K562 (cell line): ENCODE measurements around the gene DPP9. TPM values are rescaled to one million over a fixed set of nuclear protein-coding genes. Genes with fewer than 3 reads are reported as not detected.

Source experiments
- ATAC-seq: fragments of 200-7000 bp; cut with Tn5 transposase; 3 replicates; pipeline ENCODE4 v1.9.1; 2020; ENCODE audit warnings: moderate library complexity
- BruUV-seq: library from RNA; stranded (reverse); fragments of 400-500 nt; replicated peaks from 2 replicates; lab custom pipeline; 2021; lab: Mats Ljungman, UMichigan
- CTCF ChIA-PET: fragments of 300-600 bp; formaldehyde crosslinking; extraction: SDS; loops from one replicate; lab custom pipeline; 2021; ENCODE audit warnings: low intra/inter-chr PET ratio; lab: Yijun Ruan, JAX
- POLR2A ChIA-PET: fragments of 300-600, 350-650 bp; sonication (Branson Sonifier 250); formaldehyde crosslinking; extraction: SDS; loops from one replicate; lab custom pipeline; 2021; ENCODE audit warnings: antibody characterized with exemption, inconsistent platforms; lab: Yijun Ruan, JAX
- DNase-seq, 4 experiments: peaks; one replicate each; pipeline versions ENCODE4 v3.0.0 to v3.0.0-alpha.2; 2011 to 2018; ENCODE audit warnings: low spot score in 3 of 4, mixed read lengths in 3 of 4; ENCODE audit errors: extremely low read depth in 1 of 4
- FAIRE-seq: peaks from 2 replicates; lab custom pipeline; 2011; peaks lifted over from hg19 to GRCh38; lab: Jason Lieb, UNC
- H2AFZ ChIP-seq: 2 replicates; pipeline ENCODE4 v1.6.0; 2011; ENCODE audit warnings: low read depth, low read length, control low read depth, inconsistent platforms
- H3K27ac ChIP-seq: fragments of 200-600 bp; 3 replicates; pipeline ENCODE4 v1.8.0; 2011; ENCODE audit warnings: low read depth, mild to moderate bottlenecking, control low read depth, inconsistent platforms, low read length, moderate library complexity, mixed read lengths; ENCODE audit errors: extremely low read depth
- H3K27me3 ChIP-seq, 2 experiments: fragments of 300-600 bp in 1 of 2; 2 replicates in 1 of 2; 3 replicates in 1 of 2; pipeline versions ENCODE4 v1.6.0 to v1.8.0; 2011; ENCODE audit warnings: inconsistent platforms in 2 of 2, low read length in 2 of 2, mild to moderate bottlenecking in 1 of 2, mixed read lengths in 1 of 2, moderate library complexity in 1 of 2; ENCODE audit not compliant: control insufficient read depth in 2 of 2, insufficient read depth in 2 of 2
- H3K36me3 ChIP-seq: fragments of 300-600 bp; 3 replicates; pipeline ENCODE4 v1.8.0; 2011; ENCODE audit warnings: mild to moderate bottlenecking, low read length, inconsistent platforms; ENCODE audit not compliant: control insufficient read depth, insufficient read depth
- H3K4me1 ChIP-seq, 2 experiments: fragments of 200-600 bp in 1 of 2; replicated peaks in 1 of 2; 2 replicates in 1 of 2; 3 replicates in 1 of 2; pipeline versions ENCODE4 v1.5.1 to v1.8.0; 2011; ENCODE audit warnings: inconsistent platforms in 2 of 2, low read length in 2 of 2, mild to moderate bottlenecking in 1 of 2, mixed read lengths in 1 of 2, moderate library complexity in 1 of 2; ENCODE audit not compliant: control insufficient read depth in 2 of 2, insufficient read depth in 2 of 2
- H3K4me2 ChIP-seq: 2 replicates; pipeline ENCODE4 v1.6.1; 2011; ENCODE audit warnings: low read length, control low read depth, inconsistent platforms, mixed read lengths; ENCODE audit not compliant: insufficient read depth
- H3K4me3 ChIP-seq: fragments of 200-600 bp; sonication (generic), shearing (Covaris generic); 2 replicates; pipeline ENCODE4 v1.5.1; 2016; ENCODE audit warnings: control low read depth, inconsistent platforms
- H3K79me2 ChIP-seq: fragments of 200-600 bp; 3 replicates; pipeline ENCODE4 v1.8.0; 2011; ENCODE audit warnings: low read length, inconsistent platforms; ENCODE audit not compliant: control insufficient read depth, insufficient read depth
- H3K9ac ChIP-seq, 2 experiments: 2 replicates each; pipeline versions ENCODE4 v1.6.0 to v1.6.1; 2011; ENCODE audit warnings: low read depth in 2 of 2, low read length in 2 of 2, control low read depth in 1 of 2, inconsistent platforms in 1 of 2, mild to moderate bottlenecking in 1 of 2, mixed read lengths in 1 of 2; ENCODE audit not compliant: insufficient read depth in 1 of 2
- H3K9me1 ChIP-seq: one replicate; pipeline ENCODE4 v1.6.0; 2011; ENCODE audit warnings: inconsistent platforms, mild to moderate bottlenecking, low read length, moderate library complexity; ENCODE audit not compliant: control insufficient read depth, insufficient read depth
- H3K9me3 ChIP-seq: replicated peaks from 2 replicates; pipeline ENCODE4 v1.5.1; 2011; ENCODE audit warnings: low read depth, low read length, inconsistent platforms; ENCODE audit not compliant: control insufficient read depth, insufficient read depth
- H4K20me1 ChIP-seq: replicated peaks from 2 replicates; pipeline ENCODE4 v1.6.1; 2011; ENCODE audit warnings: low read length, inconsistent platforms, mixed read lengths; ENCODE audit not compliant: control insufficient read depth, insufficient read depth
- ARID1B ChIP-seq: fragments of 450-650 bp; IDR thresholded peaks from 2 replicates; pipeline ENCODE4 v1.6.1; 2016; ENCODE audit warnings: antibody characterized with exemption, mild to moderate bottlenecking, inconsistent platforms
- FOXK1 ChIP-seq: sonication (generic); formaldehyde crosslinking; IDR thresholded peaks from 2 replicates; pipeline ENCODE4 v1.8.0; 2022; ENCODE audit warnings: missing genetic modification reagents, mild to moderate bottlenecking, borderline replicate concordance
- FOXO4 ChIP-seq: fragments of 450-650 bp; formaldehyde crosslinking; IDR thresholded peaks from 2 replicates; pipeline ENCODE4 v1.4.0; 2020; ENCODE audit warnings: mild to moderate bottlenecking, moderate library complexity
- HDAC1 ChIP-seq, 2 experiments: fragments of 450-650 bp; IDR thresholded peaks; 2 replicates each; pipeline ENCODE4 v1.6.1; 2016 to 2017; ENCODE audit warnings: inconsistent platforms in 1 of 2, mild to moderate bottlenecking in 1 of 2, moderate library complexity in 1 of 2
- L3MBTL2 ChIP-seq: fragments of 450-650 bp; IDR thresholded peaks from 2 replicates; pipeline ENCODE4 v1.6.1; 2016; ENCODE audit warnings: mild to moderate bottlenecking, moderate library complexity
- SRSF9 ChIP-seq: fragments of 200-400 bp; formaldehyde crosslinking; IDR thresholded peaks from 2 replicates; pipeline ENCODE4 v1.6.1; 2017; ENCODE audit warnings: low read depth, low read length, borderline replicate concordance
- WHSC1 ChIP-seq: IDR thresholded peaks from one replicate; pipeline ENCODE4 v1.6.1; 2012; ENCODE audit warnings: low read length, control low read depth, inconsistent platforms
- ZNF407 ChIP-seq: fragments of 450-650 bp; IDR thresholded peaks from 2 replicates; pipeline ENCODE4 v1.6.1; 2016; ENCODE audit warnings: low read depth
- WGBS: fragments of 100-300 bp; shearing (Covaris generic); methylation state at CpG from one replicate; pipeline ENCODE4 v1.1.6; 2016; ENCODE audit warnings: low coverage, mixed read lengths; ENCODE audit not compliant: insufficient coverage; ENCODE audit errors: missing lambda C conversion rate; 5-methylcytosine and 5-hydroxymethylcytosine counted together
- in situ Hi-C: fragments of 300-500 bp; cut with MboI; formaldehyde crosslinking; loops from 4 replicates; pipeline ENCODE4 v1.15.0; 2018; ENCODE audit warnings: inconsistent platforms, mixed read lengths
- intact Hi-C: fragments of 100-400 bp; cut with micrococcal nuclease; formaldehyde crosslinking; loops from 2 replicates; pipeline ENCODE4 v1.14.2; 2022
- polyA plus RNA-seq, 8 experiments: library from polyadenylated mRNA; depleted of rRNA in 4 of 8; stranded (reverse) in 5 of 8; unstranded in 3 of 8; fragments of >200 nt; fragmentation: Nextera tagmentation in 2 of 8; fragmentation: Illumina TruSeq in 1 of 8; extraction: Ambion mirVana in 2 of 8; extraction: Trizol in 1 of 8; gene quantifications; 2 replicates each; pipeline versions ENCODE4 v1.2.1 to v1.2.3, GENCODE V29; 2011 to 2014; ENCODE audit warnings: inconsistent platforms in 1 of 8, missing spikeins in 1 of 8
- total RNA-seq, 7 experiments: library from RNA; depleted of rRNA in 6 of 7; stranded (reverse); fragments of >200 nt in 6 of 7; fragmentation: Illumina TruSeq in 2 of 7; extraction: Trizol in 2 of 7; gene quantifications; 2 replicates each; pipeline versions ENCODE4 v1.2.1 to v1.2.3, GENCODE V29; 2011 to 2021; ENCODE audit warnings: low replicate concordance in 1 of 7
- TF ChIP-seq, protein P1 (sequence below): fragments of 250-450 bp; sonication (Bioruptor Pico); IDR thresholded peaks from 2 replicates; pipeline ENCODE4 v1.5.0; 2021

Gene DPP9
- total and polyA plus RNA-seq, 9 of the 15 experiments (the other 6 are each of a cell fraction or from before 2014, with no cell fraction given): 0.90 to 66.7 (median 24.5) TPM

DNA sequence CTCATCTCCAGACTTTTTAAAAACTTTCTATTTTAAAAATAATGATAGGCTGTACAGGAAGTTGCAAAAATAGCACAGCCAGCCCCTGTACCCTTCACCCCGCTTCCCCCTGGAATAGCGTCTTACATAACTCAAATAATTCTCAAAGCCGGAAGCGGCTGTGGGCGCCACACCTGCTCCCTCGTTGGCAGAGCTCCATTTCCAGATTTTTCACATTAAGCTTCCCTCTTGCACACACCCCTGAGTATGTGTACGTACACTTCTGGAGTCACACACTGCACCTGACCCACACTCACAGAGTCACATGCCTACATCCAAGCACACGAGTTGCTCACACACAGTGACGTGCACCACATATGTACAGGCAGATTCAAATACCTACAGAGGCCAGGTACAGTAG lies 24.9 kb upstream of the DPP9 start:
- H3K9me3 ChIP-seq: no peaks in the 10 kb centered on the region
- no peaks in the 10 kb centered on the region for H3K9me1 ChIP-seq
- no peak for ATAC-seq
- H3K9ac ChIP-seq: no peak overlapping the region
- in situ Hi-C loops (no loop called here), intact Hi-C loops (no loop called here)
- no peak overlapping the region for H3K4me3 ChIP-seq
- no peak overlapping the region for H2AFZ ChIP-seq
- no peaks in the 10 kb centered on the region for H3K36me3 ChIP-seq
- no TSS peak for BruUV-seq
- H3K27me3 ChIP-seq: peaks cover 30 to 52% of the 10 kb centered on the region in 2 experiments
- DNase-seq: no peak
- POLR2A ChIA-PET: no interaction called here
- H4K20me1 ChIP-seq: no peaks in the 10 kb centered on the region
- CTCF ChIA-PET: no interaction called here
- H3K4me2 ChIP-seq: no peak overlapping the region
- no peak for FAIRE-seq
- H3K4me1 ChIP-seq: no peaks in the 10 kb centered on the region; a peak in 2 of 5 replicates
- H3K27ac ChIP-seq: no peak overlapping the region
- 5% methylated on average over 9 of the region's 9 CpGs for WGBS
- no peaks in the 10 kb centered on the region for H3K79me2 ChIP-seq
- TF ChIP-seq ZNF407 (no peak), FOXO4 (CRISPR knock-in tag) (no peak), FOXK1 (CRISPR knock-in tag) (no peak), L3MBTL2 (no peak), SRSF9 (no peak), HDAC1 (IDR thresholded peaks at IDR 0.05) (no peak), WHSC1 (no peak), ARID1B (no peak)
- TF ChIP-seq, protein P1, sequence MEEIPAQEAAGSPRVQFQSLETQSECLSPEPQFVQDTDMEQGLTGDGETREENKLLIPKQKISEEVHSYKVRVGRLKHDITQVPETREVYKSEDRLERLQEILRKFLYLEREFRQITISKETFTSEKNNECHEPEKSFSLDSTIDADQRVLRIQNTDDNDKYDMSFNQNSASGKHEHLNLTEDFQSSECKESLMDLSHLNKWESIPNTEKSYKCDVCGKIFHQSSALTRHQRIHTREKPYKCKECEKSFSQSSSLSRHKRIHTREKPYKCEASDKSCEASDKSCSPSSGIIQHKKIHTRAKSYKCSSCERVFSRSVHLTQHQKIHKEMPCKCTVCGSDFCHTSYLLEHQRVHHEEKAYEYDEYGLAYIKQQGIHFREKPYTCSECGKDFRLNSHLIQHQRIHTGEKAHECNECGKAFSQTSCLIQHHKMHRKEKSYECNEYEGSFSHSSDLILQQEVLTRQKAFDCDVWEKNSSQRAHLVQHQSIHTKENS (CRISPR knock-in tag): no peak
